Smooth muscle cell of the brain vasculature (primary cell): Measurements from ENCODE around the gene C4A.
"Not testable (repeated sequence)": the region's sequence is repeated elsewhere in the genome, so short reads cannot be mapped to it uniquely, and the experiment has no call there.

Experiments
- DNase-seq: peaks from one replicate; pipeline ENCODE4 v3.0.0-alpha.2; 2012; ENCODE audit warnings: low read depth, low spot score

Gene C4A

DNA sequence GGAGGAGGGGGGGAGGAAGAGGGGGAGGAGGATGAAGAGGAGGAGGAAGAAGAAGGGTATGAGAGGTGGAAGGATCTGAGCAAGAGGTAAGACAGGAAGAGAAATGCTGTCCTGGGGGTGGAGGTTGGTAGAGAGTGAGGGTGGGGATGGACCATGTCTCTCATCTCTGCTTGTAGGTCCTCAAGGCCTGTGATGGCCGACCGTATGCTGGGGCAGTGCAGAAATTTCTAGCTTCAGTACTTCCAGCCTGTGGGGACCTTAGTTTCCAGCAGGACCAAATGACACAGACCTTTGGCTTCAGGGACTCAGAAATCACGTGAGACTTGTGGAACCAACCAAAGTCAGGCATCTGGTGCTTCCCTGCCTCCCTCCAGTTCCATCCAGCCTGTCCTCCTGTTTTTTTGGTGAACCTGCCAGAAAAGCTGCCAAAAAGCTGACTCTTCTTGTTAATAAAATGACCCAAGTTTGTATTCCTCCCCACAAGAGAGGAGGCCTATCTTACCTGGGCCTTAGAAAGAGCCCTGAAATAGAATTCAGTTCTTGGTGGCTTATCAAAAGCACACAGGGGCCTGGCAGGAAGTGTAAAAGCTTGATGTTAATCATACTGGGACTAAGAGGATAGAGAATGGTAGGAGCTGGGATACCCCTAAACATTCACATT is 2.5 kb upstream of the C4A start:
- DNase-seq, result no peak

DNA sequence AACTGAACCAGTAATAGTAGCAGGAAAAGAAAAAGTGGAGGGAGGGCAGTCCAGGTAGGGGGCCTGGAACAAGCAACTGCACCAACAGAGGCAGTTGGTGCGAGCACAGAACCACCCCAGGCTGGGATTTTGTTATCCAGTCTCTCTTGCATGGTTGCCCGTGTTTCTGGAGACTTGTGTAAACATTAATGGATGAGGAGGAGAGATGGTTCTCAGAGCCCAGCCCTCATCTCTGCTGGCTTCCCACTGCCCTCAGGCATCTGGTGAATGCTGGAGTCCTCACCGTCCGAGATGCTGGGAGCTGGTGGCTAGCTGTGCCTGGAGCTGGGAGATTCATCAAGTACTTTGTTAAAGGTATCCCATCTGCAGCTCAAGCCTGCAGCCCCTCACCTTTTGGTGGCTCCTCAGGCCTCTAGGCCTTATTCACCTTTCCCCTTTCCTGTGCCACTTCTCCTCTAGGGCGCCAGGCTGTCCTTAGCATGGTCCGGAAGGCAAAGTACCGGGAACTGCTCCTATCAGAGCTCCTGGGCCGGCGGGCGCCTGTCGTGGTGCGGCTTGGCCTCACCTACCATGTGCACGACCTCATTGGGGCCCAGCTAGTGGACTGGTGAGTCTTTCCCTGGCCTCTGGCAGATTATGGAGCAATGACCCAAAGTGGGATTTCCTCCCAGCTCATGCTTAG is 1.5 kb upstream of the C4A start:
- DNase-seq, result not testable (repeated sequence)

DNA sequence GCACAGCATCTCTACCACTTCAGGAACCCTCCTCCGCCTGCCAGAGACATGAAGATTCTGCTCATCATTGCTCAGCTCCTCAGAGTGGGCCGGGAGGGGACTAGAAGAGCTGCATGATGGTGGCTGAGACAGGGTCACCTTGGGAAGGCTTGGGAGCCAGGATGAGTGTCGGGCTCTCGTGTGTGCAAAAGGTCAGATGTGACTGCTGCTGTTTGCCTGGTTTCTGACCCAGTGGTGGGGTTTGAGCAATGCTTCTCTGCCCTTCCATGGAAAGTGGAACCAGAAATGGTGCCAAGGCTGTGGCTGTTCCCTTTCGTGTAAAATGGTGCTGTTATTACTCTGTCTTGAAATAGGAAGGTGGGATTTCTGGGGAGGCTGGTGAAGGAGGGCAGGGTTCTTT is 859 bp upstream of the C4A start:
- not testable (repeated sequence) for DNase-seq

DNA sequence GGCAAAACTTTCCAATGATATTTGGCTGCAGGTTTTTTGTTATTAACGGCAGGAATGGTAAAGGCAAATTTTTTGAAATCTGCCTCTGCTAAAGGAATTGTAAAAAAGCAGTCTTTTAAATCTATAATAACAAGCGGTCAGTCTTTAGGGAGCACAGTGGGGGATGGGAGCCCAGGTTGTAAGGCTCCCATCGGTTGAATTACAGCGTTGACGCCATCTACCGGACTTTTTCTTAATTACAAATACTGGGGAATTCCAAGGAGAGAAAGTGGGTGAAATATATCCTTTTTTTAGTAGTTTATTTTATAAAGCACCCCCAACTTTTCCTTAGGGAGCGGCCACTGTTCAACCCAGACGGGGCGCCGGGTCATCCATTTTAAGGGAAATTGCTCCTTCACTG is 7.5 kb downstream of the C4A start:
- DNase-seq, result not testable (repeated sequence)

DNA sequence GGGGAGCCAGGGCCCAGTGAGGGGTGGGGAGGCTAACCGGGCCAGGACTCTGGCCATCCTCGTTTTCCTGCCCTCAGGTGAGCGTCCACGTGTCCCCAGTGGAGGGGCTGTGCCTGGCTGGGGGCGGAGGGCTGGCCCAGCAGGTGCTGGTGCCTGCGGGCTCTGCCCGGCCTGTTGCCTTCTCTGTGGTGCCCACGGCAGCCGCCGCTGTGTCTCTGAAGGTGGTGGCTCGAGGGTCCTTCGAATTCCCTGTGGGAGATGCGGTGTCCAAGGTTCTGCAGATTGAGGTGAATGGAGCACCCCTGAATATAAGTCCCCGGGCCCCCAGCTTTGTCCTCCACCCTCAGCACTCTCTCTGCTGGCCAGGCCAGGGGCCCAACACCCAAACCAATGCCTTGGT is 12.6 kb downstream of the C4A start:
- DNase-seq, result not testable (repeated sequence)

DNA sequence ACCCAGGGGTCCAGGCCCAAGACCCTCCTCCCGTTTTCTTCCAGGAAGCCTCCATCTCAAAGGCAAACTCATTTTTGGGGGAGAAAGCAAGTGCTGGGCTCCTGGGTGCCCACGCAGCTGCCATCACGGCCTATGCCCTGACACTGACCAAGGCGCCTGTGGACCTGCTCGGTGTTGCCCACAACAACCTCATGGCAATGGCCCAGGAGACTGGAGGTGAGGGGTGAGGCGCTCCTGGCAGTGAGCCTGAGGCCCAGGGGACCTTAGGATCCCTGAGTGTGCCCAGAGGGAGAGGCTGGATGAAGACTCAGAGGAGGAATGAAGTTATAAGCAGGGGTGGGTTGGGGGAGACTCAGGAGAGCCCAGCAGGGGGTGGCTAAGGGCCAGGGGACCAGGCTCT is 14.5 kb downstream of the C4A start:
- not testable (repeated sequence) for DNase-seq

DNA sequence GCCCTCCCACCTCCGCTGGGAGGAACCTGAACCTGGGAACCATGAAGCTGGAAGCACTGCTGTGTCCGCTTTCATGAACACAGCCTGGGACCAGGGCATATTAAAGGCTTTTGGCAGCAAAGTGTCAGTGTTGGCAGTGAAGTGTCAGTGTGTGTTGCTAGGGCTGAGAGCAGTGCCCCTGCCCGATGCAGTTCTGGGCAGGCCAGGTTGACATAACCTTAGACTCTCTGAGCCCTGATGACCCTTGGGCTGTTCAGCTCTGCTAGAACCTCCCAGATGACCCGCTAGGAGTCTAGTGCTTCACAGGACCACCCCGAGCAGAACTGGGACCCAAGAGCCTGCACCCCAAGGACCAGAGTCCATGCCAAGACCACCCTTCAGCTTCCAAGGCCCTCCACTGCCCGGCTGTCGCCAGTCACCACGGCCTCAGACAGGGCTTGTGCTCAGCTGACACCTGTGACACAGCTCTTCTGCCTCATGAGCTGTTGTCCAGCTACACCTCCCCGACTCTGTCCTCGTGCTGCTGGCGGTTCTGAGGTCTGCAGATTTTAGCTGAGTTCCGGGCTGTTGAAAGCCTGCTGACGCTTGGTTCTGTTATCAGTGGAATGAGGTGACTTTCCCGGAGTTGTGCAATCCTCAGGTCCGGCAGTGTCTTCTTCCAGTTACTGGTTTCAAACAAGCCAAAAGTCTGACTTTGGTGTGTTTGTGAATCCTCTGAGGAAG is 20.9 kb downstream of the C4A start:
- DNase-seq, result not testable (repeated sequence)

DNA sequence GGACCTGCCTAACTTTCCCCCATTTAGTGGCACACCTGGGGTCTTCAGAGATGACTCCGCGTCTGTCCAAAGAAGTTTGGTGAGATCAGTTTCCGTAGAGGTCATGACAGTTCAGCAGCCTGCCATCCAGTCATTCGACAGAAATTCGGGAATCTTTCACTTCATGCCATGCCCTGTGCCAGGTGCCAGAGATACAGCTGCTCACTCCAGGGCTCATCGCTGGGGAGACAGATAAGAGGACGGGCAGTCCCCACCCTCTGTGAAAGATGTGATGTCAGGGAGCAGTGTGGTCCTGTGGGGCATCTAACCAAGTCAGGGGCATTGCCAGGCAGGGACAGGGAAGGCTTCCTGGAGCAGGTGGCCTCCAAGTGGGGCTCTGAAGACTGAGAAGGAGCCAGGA is 21.4 kb downstream of the C4A start:
- not testable (repeated sequence) for DNase-seq

DNA sequence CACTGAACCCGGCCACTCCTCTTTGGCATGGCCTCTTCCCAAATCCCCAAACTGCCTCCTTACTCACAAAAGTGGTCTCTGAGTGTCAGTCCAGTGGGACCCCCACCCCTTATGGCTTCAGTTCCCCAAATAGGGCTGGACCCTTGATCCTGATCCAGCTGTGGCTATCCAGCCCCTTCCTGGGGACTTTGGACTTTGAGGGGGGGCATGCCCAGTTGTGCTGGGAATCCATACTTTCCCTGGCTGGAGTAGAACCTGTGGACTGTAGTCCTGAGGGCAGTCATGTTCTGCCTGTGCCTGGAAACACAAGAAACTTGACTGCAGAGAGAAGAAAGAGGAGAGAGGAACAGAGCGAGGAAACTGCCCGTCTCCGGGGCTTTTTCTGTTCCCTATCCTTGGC is 22.5 kb downstream of the C4A start:
- not testable (repeated sequence) for DNase-seq

DNA sequence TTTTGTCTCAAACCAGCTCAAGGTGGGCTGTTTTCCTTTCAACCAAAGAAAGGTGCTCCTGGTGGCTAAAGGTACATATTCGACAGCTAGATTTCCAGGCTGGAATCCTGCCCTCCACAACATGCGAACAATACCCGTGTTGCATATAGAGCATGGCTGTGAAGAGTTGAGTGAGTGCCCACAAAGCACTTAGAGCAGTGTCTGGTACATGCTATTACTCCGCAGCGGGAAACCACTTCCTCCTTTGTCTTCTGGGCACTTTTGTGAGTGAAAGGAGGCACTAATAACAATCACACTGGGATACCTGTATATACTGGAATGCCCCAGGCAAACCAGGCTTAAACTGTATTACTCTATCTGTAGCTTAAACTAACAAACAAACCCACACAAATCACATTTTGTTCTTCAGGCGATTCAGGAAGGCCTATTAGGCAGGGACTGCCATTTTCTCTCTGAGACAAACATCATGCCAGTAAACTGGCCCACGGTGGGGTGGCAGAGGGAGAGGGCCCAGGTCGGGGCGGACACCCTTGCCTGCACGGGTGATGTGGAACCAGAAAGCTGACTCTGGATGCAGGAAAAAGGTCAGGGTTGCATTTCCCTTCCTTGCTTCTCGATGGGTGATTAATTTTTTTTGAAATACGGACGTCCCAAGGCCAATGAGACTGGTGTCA is 23.1 kb downstream of the C4A start:
- not testable (repeated sequence) for DNase-seq

DNA sequence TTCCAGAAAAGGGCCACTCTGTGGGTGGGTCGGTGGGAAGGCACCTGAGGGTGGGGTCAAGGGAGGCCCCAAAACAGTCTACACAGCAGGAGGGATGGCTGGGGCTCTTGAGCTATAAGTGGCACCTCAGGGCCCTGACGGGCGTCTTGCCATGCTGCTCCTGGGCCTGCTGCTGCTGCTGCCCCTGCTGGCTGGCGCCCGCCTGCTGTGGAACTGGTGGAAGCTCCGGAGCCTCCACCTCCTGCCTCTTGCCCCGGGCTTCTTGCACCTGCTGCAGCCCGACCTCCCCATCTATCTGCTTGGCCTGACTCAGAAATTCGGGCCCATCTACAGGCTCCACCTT is 23.7 kb downstream of the C4A start:
- DNase-seq, result not testable (repeated sequence)

DNA sequence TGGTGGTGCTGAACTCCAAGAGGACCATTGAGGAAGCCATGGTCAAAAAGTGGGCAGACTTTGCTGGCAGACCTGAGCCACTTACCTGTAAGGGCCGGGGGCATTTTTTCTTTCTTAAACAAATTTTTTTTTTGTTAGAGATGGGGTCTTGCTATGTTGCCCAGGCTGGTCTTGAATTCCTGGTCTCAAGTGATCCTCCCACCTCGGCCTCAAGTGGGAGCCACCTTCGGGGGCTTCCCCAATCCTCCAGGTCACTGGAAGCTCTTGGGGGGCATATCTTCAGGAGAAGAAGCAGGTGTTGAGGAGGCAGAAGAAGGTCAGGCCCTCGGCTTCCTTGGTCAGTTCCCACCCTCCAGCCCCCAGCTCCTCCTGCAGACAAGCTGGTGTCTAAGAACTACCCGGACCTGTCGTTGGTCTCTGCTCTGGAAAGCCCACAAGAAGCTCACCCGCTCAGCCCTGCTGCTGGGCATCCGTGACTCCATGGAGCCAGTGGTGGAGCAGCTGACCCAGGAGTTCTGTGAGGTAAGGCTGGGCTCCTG is 24.2 kb downstream of the C4A start:
- not testable (repeated sequence) for DNase-seq

DNA sequence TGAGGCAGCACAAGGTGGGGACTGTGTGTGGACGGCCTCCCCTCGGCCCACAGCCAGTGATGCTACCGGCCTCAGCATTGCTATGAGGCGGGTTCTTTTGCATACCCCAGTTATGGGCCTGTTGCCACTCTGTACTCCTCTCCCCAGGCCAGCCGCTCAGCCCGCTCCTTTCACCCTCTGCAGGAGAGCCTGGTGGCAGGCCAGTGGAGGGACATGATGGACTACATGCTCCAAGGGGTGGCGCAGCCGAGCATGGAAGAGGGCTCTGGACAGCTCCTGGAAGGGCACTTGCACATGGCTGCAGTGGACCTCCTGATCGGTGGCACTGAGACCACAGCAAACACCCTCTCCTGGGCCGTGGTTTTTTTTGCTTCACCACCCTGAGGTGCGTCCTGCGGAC is 25.2 kb downstream of the C4A start:
- not testable (repeated sequence) for DNase-seq

DNA sequence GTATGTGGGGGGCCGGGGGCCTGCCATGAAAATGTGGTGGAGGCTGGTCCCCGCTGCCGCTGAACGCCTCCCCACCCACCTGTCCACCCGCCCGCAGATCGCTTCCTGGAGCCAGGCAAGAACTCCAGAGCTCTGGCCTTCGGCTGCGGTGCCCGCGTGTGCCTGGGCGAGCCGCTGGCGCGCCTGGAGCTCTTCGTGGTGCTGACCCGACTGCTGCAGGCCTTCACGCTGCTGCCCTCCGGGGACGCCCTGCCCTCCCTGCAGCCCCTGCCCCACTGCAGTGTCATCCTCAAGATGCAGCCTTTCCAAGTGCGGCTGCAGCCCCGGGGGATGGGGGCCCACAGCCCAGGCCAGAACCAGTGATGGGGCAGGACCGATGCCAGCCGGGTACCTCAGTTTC is 26.2 kb downstream of the C4A start:
- not testable (repeated sequence) for DNase-seq

DNA sequence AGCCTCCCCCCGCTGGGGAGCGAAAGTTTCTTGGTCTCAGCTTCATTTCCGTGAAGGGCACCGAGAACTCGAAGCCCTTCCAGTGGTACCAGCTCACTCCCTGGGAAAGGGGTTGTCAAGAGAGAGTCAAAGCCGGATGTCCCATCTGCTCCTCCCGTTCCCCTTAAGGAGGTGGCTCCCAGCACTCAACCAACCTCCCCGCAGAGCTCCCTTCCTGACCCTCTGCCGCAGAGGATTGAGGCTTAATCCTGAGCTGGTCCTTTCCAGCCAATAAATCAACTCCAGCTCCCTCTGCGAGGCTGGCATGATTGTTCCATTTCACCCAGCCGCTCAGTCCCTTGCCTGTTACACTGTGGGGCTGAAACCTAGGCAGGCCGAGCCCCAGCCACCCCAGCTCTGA is 26.8 kb downstream of the C4A start:
- not testable (repeated sequence) for DNase-seq

DNA sequence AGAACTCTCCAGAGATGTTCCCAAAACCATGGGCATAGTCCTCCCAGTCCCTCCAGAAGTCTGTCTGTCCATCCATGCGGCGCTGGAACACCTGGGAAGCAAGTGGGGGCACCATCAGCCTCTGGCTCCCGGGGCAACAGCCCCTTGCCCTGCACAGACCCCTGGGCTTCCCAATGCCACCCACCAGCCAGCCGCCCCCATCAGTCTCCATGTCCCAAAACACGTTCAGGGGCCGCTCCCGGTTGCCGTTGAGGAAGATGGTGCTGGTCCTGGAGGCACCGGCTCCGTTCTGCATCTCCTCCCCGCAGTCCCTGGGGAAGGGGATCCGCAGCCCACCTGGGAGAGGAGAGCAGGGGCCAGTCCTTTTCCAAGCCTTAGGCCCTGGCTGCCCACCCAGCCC is 27.7 kb downstream of the C4A start:
- not testable (repeated sequence) for DNase-seq

DNA sequence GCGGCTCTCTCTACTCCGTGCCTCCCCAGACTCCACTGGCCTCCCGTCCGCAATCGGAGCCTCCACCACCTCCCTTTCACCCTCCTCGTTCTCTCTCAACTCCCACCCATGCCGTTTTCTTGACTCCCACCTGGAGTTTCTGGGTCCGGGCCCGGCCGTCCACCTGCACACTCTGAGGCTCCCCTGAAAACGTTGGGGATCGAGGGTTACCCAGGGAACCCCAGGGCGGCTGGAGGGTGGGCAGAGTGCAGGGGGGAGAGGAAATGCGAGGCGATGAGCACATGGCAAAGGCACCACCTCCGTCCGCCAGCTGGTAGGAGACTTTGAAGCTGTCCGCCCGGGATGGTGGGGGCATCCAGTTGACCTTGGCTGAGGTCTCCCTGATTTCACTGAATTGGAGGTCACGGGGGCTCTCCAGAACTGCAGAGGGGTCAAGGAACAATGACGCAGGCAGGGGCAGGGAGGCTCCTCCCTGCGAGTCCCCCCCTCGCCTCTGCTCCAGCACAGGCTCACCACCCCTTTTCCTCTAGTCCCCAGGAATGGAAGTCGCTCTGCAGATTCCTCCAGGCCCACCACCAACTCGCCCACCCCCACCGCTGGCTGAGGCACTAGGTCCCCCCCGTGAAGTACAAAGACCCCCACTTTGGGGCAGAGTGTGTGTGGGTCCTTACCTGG is 29.1 kb downstream of the C4A start:
- DNase-seq, result not testable (repeated sequence)

DNA sequence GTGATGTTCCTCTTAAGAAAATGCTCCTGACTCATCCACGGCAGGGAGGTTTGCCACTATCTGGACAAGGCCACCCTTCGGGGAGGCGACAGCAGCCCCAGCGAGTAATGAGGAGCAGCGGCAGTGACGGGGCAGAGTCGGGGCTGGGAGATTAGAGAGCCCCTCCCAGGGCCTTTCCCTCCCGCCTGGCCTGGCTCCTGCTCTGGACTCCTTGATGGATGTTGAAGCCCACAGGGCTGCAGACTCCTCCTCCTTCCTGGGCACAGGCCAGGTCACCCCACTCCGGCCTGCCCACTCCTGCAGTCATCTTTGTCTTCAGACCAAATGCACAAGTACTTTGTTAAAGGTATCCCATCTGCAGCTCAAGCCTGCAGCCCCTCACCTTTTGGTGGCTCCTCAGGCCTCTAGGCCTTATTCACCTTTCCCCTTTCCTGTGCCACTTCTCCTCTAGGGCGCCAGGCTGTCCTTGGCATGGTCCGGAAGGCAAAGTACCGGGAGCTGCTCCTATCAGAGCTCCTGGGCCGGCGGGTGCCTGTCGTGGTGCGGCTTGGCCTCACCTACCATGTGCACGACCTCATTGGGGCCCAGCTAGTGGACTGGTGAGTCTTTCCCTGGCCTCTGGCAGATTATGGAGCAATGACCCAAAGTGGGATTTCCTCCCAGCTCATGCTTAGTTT is 31.2 kb downstream of the C4A start:
- DNase-seq, result not testable (repeated sequence)

DNA sequence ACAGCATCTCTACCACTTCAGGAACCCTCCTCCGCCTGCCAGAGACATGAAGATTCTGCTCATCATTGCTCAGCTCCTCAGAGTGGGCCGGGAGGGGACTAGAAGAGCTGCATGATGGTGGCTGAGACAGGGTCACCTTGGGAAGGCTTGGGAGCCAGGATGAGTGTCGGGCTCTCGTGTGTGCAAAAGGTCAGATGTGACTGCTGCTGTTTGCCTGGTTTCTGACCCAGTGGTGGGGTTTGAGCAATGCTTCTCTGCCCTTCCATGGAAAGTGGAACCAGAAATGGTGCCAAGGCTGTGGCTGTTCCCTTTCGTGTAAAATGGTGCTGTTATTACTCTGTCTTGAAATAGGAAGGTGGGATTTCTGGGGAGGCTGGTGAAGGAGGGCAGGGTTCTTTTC is 31.9 kb downstream of the C4A start:
- DNase-seq, result not testable (repeated sequence)

DNA sequence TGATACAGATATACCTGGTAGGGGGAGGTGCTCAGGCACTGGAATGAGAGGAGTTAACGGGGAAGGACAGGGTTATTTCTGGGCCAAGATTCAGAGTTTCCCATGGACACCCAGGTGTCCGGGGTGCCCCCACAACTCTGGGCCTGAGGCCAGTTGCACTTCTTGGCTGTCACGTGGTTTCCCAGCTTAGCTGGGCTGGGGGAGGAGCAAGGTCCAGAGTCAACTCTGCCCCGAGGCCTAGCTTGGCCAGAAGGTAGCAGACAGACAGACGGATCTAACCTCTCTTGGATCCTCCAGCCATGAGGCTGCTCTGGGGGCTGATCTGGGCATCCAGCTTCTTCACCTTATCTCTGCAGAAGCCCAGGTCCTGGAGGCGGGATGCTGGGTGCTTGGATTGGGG is 32.7 kb downstream of the C4A start, which contains the start of gene C4B:
TSS of gene C4B (plus strand) at position 249 of the 400 bp plus-strand sequence. CDS start at position 300, 51 bp downstream.
- DNase-seq, result not testable (repeated sequence)

DNA sequence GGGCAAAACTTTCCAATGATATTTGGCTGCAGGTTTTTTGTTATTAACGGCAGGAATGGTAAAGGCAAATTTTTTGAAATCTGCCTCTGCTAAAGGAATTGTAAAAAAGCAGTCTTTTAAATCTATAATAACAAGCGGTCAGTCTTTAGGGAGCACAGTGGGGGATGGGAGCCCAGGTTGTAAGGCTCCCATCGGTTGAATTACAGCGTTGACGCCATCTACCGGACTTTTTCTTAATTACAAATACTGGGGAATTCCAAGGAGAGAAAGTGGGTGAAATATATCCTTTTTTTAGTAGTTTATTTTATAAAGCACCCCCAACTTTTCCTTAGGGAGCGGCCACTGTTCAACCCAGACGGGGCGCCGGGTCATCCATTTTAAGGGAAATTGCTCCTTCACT is 40.2 kb downstream of the C4A start:
- not testable (repeated sequence) for DNase-seq
